ENCODE data around the gene GRIA3. TPM values are rescaled to one million over a fixed set of nuclear protein-coding genes. Genes with fewer than 3 reads are reported as not detected.
"Not testable (repeated sequence)": the region's sequence is repeated elsewhere in the genome, so short reads cannot be mapped to it uniquely, and the experiment has no call there.

GRIA3 gene
- total RNA-seq, 1 donor from 2014 or later = 0.36 TPM

GRCh38 chrX:123277347-123277746 is 93.3 kb downstream of the GRIA3 start:
- ATAC-seq = no peak

GRCh38 chrX:123277821-123278220 is 93.7 kb downstream of the GRIA3 start:
- ATAC-seq = no peak

GRCh38 chrX:123282241-123282640 is 98.2 kb downstream of the GRIA3 start:
- no peak for ATAC-seq

- ATAC-seq = not testable (repeated sequence)
Measured at GRCh38 chrX:123283407-123283806, 99.3 kb downstream of the GRIA3 start.

- ATAC-seq = no peak
Measured at GRCh38 chrX:123291623-123292022, 107.5 kb downstream of the GRIA3 start.

GRCh38 chrX:123298026-123298425 is 113.9 kb downstream of the GRIA3 start:
- ATAC-seq = no peak

- ATAC-seq = no peak
Measured at GRCh38 chrX:123303429-123303828, 119.4 kb downstream of the GRIA3 start.

GRCh38 chrX:123308658-123309057 is 124.6 kb downstream of the GRIA3 start:
- ATAC-seq = no peak

GRCh38 chrX:123310112-123310511 is 126.0 kb downstream of the GRIA3 start:
- ATAC-seq = no peak

GRCh38 chrX:123311486-123311885 is 127.4 kb downstream of the GRIA3 start:
- no peak for ATAC-seq

- no peak for ATAC-seq
Measured at GRCh38 chrX:123313486-123313885, 129.4 kb downstream of the GRIA3 start.

- no peak for ATAC-seq
Measured at GRCh38 chrX:123320622-123321021, 136.5 kb downstream of the GRIA3 start.

- ATAC-seq = no peak
Measured at GRCh38 chrX:123322536-123322935, 138.5 kb downstream of the GRIA3 start.

GRCh38 chrX:123324625-123325024 is 140.5 kb downstream of the GRIA3 start:
- ATAC-seq = no peak

GRCh38 chrX:123330229-123330942 is 146.3 kb downstream of the GRIA3 start:
- ATAC-seq = no peak

GRCh38 chrX:123331349-123331748 is 147.3 kb downstream of the GRIA3 start:
- ATAC-seq = no peak

- ATAC-seq = no peak
Measured at GRCh38 chrX:123331859-123332258, 147.8 kb downstream of the GRIA3 start.

- ATAC-seq = no peak
Measured at GRCh38 chrX:123336666-123337065, 152.6 kb downstream of the GRIA3 start.

- no peak for ATAC-seq
Measured at GRCh38 chrX:123337886-123338639, 154.0 kb downstream of the GRIA3 start.

- ATAC-seq = no peak
Measured at GRCh38 chrX:123339221-123339905, 155.3 kb downstream of the GRIA3 start.

GRCh38 chrX:123340696-123341095 is 156.6 kb downstream of the GRIA3 start:
- no peak for ATAC-seq

- ATAC-seq = no peak
Measured at GRCh38 chrX:123348468-123348867, 164.4 kb downstream of the GRIA3 start.

GRCh38 chrX:123350226-123350625 is 166.1 kb downstream of the GRIA3 start:
- ATAC-seq = no peak

GRCh38 chrX:123357941-123358340 is 173.9 kb downstream of the GRIA3 start:
- ATAC-seq = no peak

Data from esophagus mucosa (tissue), 1 donor.